ENCODE measurements around the gene TSEN15. TPM values are rescaled to one million over a fixed set of nuclear protein-coding genes. Genes with fewer than 3 reads are reported as not detected.

The TSEN15 gene
- total and polyA plus RNA-seq, 9 of the 15 experiments (the other 6 are each of a cell fraction or from before 2014, with no cell fraction given) = 25.6 to 121 (median 91.3) TPM

DNA sequence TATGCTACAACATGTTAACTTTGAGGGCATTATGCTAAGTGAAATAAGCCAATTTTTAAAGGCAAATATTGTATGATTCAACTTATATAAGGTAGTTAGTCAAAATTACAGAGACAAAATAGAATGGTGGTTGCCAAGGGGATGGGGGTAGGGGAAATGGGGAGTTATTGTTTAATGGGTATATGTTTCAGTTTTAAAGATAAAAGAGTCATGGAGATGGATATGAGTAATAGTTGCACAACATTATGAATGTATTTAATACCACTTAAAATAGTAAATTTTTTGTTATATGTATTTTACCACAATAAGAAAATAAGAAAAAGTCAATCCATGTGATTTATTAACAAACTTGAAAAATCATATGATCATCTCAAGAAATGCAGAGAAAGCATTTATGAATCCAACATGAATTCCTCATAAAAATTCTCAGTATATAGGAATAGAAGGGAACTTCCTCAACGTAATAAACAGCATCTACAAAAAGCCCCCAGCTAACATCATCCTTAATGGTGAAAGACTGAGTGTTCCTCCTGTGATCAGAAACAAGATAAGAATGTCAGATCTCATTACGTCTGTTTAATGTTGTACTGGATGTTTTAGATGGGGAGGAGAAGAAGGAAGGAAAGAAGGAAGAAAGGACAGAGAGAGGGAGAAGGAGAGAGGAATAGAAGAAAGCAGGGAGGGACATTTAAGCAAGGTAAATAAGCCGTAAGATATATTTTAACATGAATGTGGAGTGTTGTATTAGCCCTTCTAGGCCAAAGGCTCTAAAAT, 6.7 kb upstream of the TSEN15 start (continued):
- TF ChIP-seq, protein P1, sequence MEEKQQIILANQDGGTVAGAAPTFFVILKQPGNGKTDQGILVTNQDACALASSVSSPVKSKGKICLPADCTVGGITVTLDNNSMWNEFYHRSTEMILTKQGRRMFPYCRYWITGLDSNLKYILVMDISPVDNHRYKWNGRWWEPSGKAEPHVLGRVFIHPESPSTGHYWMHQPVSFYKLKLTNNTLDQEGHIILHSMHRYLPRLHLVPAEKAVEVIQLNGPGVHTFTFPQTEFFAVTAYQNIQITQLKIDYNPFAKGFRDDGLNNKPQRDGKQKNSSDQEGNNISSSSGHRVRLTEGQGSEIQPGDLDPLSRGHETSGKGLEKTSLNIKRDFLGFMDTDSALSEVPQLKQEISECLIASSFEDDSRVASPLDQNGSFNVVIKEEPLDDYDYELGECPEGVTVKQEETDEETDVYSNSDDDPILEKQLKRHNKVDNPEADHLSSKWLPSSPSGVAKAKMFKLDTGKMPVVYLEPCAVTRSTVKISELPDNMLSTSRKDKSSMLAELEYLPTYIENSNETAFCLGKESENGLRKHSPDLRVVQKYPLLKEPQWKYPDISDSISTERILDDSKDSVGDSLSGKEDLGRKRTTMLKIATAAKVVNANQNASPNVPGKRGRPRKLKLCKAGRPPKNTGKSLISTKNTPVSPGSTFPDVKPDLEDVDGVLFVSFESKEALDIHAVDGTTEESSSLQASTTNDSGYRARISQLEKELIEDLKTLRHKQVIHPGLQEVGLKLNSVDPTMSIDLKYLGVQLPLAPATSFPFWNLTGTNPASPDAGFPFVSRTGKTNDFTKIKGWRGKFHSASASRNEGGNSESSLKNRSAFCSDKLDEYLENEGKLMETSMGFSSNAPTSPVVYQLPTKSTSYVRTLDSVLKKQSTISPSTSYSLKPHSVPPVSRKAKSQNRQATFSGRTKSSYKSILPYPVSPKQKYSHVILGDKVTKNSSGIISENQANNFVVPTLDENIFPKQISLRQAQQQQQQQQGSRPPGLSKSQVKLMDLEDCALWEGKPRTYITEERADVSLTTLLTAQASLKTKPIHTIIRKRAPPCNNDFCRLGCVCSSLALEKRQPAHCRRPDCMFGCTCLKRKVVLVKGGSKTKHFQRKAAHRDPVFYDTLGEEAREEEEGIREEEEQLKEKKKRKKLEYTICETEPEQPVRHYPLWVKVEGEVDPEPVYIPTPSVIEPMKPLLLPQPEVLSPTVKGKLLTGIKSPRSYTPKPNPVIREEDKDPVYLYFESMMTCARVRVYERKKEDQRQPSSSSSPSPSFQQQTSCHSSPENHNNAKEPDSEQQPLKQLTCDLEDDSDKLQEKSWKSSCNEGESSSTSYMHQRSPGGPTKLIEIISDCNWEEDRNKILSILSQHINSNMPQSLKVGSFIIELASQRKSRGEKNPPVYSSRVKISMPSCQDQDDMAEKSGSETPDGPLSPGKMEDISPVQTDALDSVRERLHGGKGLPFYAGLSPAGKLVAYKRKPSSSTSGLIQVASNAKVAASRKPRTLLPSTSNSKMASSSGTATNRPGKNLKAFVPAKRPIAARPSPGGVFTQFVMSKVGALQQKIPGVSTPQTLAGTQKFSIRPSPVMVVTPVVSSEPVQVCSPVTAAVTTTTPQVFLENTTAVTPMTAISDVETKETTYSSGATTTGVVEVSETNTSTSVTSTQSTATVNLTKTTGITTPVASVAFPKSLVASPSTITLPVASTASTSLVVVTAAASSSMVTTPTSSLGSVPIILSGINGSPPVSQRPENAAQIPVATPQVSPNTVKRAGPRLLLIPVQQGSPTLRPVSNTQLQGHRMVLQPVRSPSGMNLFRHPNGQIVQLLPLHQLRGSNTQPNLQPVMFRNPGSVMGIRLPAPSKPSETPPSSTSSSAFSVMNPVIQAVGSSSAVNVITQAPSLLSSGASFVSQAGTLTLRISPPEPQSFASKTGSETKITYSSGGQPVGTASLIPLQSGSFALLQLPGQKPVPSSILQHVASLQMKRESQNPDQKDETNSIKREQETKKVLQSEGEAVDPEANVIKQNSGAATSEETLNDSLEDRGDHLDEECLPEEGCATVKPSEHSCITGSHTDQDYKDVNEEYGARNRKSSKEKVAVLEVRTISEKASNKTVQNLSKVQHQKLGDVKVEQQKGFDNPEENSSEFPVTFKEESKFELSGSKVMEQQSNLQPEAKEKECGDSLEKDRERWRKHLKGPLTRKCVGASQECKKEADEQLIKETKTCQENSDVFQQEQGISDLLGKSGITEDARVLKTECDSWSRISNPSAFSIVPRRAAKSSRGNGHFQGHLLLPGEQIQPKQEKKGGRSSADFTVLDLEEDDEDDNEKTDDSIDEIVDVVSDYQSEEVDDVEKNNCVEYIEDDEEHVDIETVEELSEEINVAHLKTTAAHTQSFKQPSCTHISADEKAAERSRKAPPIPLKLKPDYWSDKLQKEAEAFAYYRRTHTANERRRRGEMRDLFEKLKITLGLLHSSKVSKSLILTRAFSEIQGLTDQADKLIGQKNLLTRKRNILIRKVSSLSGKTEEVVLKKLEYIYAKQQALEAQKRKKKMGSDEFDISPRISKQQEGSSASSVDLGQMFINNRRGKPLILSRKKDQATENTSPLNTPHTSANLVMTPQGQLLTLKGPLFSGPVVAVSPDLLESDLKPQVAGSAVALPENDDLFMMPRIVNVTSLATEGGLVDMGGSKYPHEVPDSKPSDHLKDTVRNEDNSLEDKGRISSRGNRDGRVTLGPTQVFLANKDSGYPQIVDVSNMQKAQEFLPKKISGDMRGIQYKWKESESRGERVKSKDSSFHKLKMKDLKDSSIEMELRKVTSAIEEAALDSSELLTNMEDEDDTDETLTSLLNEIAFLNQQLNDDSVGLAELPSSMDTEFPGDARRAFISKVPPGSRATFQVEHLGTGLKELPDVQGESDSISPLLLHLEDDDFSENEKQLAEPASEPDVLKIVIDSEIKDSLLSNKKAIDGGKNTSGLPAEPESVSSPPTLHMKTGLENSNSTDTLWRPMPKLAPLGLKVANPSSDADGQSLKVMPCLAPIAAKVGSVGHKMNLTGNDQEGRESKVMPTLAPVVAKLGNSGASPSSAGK (IDR thresholded peaks at IDR 0.05) = no peak
- no peak for TF ChIP-seq TBP (optimal IDR thresholded peaks at IDR 0.05; ENCODE audit: low read depth, low read length)
- TF ChIP-seq MEIS2 (IDR thresholded peaks at IDR 0.05; ENCODE audit: partially characterized antibody) = peak; percentile 38
- peak; percentile 28; the same call in 1 of the 2 replicates for TF ChIP-seq ZNF316 (IDR thresholded peaks at IDR 0.05)
- TF ChIP-seq, protein P2, sequence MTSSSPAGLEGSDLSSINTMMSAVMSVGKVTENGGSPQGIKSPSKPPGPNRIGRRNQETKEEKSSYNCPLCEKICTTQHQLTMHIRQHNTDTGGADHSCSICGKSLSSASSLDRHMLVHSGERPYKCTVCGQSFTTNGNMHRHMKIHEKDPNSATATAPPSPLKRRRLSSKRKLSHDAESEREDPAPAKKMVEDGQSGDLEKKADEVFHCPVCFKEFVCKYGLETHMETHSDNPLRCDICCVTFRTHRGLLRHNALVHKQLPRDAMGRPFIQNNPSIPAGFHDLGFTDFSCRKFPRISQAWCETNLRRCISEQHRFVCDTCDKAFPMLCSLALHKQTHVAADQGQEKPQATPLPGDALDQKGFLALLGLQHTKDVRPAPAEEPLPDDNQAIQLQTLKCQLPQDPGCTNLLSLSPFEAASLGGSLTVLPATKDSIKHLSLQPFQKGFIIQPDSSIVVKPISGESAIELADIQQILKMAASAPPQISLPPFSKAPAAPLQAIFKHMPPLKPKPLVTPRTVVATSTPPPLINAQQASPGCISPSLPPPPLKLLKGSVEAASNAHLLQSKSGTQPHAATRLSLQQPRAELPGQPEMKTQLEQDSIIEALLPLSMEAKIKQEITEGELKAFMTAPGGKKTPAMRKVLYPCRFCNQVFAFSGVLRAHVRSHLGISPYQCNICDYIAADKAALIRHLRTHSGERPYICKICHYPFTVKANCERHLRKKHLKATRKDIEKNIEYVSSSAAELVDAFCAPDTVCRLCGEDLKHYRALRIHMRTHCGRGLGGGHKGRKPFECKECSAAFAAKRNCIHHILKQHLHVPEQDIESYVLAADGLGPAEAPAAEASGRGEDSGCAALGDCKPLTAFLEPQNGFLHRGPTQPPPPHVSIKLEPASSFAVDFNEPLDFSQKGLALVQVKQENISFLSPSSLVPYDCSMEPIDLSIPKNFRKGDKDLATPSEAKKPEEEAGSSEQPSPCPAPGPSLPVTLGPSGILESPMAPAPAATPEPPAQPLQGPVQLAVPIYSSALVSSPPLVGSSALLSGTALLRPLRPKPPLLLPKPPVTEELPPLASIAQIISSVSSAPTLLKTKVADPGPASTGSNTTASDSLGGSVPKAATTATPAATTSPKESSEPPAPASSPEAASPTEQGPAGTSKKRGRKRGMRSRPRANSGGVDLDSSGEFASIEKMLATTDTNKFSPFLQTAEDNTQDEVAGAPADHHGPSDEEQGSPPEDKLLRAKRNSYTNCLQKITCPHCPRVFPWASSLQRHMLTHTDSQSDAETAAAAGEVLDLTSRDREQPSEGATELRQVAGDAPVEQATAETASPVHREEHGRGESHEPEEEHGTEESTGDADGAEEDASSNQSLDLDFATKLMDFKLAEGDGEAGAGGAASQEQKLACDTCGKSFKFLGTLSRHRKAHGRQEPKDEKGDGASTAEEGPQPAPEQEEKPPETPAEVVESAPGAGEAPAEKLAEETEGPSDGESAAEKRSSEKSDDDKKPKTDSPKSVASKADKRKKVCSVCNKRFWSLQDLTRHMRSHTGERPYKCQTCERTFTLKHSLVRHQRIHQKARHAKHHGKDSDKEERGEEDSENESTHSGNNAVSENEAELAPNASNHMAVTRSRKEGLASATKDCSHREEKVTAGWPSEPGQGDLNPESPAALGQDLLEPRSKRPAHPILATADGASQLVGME (CRISPR knock-in tag; IDR thresholded peaks at IDR 0.05) = no peak
- no peak for TF ChIP-seq TCFL5 (CRISPR knock-in tag; conservative IDR thresholded peaks at IDR 0.05)
- TF ChIP-seq HNRNPLL (IDR thresholded peaks at IDR 0.05; ENCODE audit: low read depth, low read length, poor library complexity, severe bottlenecking) = no peak
- TF ChIP-seq RNF2 (IDR thresholded peaks at IDR 0.05) = no peak

All from K562 (cell line).